Hematopoietic multipotent progenitor cell treated with erythropoietin and hydrocortisone succinate and interleukin-3 and kit ligand, for 8 days (in vitro differentiated cells): ENCODE data around the gene SLC2A13.
"Not testable (repeated sequence)": the region's sequence is repeated elsewhere in the genome, so short reads cannot be mapped to it uniquely, and the experiment has no call there.

Source experiments
- DNase-seq: peaks from one replicate; pipeline ENCODE4 v3.0.0-alpha.2; 2015

SLC2A13 gene

DNA sequence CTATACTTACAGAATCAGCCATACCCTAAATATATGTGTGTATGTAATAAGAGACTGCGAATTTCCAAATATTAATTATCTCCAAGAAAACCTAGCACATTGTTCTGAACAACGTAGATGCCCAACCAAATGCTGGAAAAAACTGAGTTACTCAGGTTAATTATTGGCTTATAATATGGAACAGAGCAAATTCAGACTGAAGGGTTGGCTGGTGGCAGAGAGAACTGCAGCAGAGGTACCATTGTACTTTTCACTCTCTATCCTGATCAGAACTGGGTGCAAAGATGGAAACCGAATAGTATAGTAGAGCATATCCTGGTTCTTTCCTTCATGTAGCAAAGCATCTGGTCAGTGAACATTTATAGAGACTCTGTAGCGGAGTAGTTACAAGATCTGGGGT, 185.7 kb downstream of the SLC2A13 start:
- no peak for DNase-seq

DNA sequence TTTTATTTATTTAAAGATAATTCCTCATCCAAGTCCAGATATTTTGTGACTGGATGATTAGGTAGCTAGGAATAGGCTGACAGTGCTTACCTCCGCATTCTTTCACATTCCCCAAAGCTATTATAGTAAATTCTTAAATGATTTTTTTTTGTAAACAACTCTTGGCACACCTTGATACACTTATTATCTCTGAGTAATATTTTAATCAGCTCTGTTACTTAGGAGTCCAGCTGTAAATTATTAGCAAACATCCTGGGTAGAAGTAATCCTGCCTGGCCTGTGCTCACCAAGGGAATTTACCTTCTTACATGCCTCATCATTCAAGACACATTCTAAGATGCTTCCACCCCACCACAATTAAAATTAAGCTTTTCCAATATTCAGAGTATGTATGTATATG, 186.1 kb downstream of the SLC2A13 start:
- no peak for DNase-seq

DNA sequence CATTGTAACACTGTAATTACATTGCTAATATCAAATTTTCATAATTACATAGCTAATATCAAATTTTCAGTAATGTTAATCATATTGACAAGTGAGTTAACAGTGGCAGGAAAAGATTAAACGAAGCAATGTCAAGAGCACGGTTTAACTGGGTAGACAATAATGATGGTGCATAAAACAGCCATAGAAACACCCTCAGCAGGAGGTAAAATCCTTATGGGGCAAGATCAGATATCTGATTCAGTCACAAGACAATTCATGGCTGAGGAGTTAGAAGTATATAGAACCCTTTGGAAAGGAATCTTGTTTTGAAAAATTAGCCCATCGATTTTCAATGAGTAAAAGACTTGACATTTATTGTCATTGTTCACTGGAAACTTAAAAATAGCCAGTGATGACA, 190.6 kb downstream of the SLC2A13 start:
- no peak for DNase-seq

DNA sequence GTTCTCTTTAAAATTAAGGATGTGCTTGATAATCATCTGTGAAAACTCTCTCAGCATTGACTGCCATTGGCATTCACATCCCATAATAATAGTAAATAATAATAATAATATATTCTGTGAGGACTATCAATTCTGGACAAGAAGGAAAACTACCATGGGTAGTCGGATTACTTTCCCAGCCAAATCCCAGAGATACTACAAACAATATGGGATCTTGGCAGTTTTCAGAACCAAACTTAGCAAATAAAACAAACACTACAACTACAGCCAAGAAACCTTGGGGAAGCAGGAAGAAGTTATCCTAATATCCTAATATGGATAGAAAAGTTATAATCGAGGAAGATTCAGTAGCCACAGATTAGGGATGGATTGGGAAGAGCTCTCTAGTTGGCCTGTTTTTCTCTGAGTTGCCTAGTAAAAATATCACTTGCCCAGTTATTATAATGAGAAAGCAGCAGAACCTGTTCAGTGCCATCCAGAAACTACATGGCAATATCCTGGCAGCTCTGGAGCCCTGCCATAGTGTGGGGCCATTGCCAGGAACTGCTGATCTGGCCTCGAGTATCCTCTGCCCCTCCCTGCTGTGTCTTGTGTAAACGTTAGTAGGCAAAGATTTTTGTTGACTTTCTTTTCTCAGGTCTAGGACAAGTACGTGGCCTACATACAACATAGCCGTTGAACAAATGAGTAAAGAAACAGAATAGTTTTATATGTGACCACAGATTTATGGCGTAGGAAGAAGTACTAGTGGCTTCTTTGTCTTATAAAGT, 193.5 kb downstream of the SLC2A13 start:
- no peak for DNase-seq

DNA sequence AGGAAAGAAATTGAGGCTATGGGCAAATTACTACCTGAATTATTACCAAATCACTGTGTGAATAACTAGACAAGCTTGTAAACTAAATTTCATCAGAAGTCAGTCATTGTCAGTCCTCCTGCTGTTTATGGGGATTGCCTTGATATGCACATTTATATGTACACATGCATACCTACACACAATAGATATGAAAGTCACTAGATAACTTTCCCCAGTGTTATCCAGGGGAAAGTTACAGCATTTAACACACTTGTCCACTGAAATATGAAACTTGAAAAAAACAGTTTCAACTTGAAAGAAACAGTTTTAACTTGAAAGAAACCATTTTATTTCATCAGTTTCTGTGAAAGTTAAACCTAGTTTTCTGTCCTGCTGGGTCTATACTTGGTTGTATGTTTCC, 199.6 kb downstream of the SLC2A13 start:
- no peak for DNase-seq

DNA sequence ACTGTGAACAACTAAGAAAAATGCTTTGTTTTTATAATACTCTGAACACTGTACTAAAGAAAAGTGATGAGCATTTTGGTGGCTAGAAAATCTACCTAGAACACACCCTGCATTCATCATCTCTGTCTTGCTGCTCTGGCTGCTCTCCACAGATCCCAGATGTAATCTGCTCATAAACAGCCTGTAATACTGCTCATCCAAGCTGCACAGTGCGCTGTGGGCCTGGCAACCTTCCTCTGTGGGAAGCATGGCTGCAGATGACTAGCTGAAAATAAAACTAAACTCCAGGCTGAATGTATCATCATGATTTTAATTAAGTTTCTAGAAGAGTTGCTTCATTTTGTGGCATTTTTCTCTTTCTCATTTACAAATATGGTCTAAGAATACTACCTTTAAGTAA, 200.7 kb downstream of the SLC2A13 start:
- DNase-seq = no peak

DNA sequence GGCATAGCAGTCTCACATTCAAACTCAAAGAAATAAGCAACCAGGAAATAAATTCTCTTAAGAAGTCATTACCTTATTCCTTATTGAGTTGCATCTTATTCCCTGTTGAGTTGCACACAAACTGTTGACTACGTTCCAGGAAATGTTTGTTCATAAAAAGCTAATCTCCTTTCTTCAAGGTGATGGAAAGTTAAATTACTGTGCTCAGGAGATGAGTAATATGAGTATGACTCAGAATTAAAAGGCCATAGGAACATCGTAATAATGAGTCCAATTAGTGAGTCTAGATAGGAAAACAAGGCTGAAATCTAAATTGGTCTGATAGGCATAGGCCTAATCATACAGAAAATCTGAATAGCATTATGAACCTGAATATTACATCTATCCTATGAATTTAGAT, 203.1 kb downstream of the SLC2A13 start:
- no peak for DNase-seq

DNA sequence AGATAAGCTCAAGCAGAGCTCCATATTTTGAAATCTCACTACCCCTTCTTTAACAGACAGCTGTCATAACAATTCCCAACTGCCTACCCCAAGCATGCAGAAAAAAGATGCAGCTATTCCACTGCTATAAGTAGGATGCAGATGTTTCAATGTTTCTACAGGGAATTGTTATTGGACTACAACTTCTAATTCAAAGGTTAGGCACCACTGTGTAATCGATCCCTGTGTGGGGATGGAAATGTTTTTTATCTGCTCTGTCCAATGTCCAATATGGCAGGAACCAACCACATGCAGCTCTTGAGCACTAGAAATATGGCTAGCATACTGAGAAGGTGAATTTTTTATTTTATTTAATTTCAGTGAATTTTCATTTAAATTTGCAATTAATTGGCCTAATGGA, 208.6 kb downstream of the SLC2A13 start:
- no peak for DNase-seq

DNA sequence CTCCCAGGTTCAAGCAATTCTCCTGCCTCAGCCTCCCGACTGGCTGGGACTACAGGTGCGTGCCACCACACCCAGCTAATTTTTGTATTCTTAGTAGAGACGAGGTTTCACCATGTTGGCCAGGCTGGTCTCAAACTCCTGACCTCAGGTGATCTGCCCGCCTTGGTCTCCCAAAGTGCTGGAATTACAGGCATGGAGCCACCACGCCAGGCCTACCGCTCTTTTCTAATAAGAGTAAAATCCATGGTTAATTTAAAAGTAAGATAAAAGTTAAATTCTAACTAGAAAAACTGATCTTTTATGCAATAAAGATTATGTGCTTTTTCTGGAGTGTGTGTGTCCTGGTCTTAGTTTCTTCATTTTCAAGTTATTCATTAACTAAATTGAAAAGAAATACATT, 212.5 kb downstream of the SLC2A13 start:
- not testable (repeated sequence) for DNase-seq

DNA sequence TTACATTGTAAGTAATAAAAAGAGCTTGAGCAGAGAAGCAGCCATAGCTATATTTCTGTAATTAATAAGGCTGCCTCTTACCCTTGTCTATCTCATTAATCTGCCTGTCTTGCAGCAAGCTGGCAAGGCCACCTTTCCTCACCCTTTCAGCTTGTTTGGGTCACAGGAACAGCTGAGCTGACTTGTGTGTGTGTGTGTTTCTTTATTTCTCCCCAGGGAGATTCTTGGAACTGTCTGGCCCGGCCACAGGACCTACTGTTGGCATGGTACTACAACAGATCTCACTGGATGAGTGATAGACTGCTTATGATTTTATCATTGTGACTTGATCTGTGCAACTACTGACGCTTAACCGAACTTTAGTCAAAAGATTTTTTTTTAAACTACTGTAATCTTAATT, 213.7 kb downstream of the SLC2A13 start:
- DNase-seq = no peak

DNA sequence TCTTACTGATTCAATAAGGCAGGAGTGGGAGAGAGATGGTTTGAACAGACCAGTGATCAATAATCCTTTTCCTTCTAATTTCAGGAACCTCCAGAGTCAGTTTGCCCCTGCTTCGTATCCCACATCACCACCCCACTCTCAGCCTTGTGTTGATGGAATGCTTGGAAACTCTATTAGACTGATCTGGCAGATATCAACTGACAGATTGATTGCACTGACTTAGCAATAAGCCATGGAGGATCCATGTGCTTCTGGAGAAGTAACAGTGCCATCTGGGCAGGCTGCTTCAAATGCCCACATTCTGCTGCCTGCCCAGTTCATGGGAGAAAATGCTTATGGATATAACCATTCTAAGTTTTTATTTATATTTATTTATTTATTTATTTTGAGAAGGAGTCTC, 218.0 kb downstream of the SLC2A13 start:
- DNase-seq = no peak

DNA sequence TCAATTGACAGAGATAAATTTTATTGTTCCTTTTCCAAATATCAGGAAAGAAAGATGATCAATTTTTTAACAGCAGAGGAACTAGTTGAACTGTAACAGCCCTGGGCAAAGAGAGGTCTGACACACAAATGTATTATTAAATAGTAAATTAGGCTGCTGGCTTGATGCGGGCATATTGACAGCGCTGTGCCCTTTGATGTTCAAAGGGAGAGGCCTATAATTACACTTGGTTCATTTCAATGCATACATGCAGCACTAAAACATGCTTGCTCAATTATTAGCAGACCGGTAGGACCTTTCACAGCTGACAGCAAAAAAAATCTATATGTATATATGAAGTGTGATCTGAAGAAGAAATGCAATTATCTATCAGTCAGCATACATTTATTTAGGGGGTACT, 219.8 kb downstream of the SLC2A13 start:
- no peak for DNase-seq

DNA sequence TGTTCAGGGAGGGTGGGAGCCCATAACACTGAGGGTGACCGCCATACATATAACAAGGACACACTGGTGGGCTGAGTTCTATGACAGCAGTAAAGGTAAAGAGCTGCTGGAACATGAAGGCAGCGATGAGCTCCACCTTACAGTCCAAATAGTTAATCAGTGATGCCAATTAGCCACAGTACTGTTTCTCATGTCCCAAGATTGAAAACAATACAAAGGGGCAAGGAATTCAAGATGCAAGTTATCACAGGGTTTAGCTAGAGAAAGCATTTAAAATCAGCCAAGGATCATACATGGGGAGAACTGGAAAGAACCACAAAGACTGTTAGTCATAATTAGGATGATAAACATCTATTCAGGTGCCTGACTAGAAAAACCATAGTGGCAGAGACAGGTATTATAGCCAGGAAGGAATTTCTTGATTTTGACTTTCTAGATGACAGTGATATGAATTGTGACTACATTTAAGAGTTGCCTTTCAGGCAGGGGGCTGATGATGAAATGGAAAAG, 221.2 kb downstream of the SLC2A13 start:
- no peak for DNase-seq

DNA sequence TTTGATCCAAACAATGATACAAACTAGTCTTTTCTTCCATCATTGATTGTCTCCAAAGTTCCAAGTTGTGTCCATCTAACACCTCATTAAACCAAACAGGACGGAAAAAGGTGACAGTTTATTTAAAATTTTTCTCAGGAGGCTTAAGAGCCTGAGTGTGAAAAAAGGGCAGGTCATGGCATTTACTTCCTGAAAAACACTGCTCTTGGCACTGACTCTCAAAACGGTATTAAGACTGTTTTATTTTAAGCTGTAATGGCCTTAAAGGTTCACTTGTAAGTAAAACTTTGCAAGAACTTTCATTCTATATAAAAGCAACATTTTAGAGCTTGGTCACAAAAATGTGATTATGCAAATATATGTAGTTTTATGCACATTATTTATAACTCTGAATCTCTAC, 222.5 kb downstream of the SLC2A13 start:
- DNase-seq = no peak

DNA sequence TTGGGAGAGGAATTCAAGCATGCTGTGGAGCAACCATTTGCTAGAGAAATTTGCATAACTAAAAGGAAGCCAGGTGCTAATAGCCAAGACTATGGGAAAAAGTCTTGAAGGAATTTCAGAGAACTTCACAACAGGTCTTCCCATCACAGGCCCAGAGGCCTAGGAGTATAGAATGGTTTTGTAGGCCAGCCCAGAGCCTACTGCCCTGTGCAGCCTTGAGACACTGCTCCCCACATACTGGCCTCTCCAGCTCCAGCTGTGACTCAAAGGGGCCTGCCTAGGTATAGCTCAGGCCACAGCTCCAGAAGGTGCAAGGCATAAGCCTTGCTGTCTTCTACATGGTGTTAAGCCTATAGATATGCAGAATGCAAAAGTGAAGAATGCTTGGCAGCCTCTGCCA, 227.1 kb downstream of the SLC2A13 start:
- DNase-seq = no peak

DNA sequence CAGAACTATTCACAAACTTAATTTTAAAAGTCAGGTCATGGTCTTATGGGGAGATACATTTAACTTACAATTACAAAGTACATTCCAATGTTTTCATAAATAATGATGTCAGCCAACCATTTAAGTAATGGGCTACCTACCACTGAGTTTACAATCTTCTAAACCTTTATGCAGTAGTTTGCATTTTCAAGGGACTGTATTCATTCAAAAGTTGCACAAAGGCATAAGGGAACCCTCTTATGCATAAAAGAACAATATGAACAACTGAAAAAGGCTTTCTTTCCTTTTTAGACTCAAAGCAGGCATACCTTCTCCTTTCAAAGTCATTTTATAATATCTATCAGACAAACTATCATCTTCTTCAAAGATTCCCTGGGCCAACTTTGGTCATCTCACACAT, 230.2 kb downstream of the SLC2A13 start:
- DNase-seq = no peak

DNA sequence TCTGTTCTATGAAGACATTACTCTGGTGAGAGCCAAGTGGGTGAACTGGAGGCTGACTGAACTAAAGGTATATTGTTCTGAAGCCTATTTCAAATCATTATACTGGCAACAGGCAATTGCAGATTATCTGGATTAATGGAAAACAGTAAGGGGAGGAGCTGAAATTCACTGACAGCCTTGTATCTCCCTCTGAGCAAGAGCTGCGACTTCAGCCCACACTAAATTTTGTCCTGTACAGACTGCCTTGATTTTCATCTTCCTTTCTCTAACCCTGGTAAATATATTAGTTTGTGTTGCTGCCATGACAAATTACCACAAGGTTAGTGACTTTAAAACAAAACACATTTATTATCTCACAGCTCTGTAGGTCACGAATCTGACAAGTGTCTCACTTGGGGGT, 231.1 kb downstream of the SLC2A13 start:
- no peak for DNase-seq

DNA sequence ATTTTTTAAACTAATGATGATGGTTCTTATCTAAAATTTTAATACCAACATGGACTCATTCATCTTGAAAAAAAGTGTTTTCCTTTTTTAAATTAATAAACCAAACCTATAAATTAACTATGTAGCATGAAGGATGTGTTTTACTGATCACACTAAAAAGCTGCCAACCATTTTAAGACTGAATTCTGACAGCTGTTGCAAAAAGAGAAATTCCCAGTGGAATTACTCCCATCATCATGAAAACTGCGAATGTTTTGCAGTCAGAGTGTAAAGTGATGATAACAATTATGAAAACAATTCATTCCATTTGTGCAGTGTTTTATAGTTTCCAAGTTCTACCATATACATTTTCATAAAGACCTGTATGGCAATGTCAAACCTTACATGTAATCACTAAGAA, 232.8 kb downstream of the SLC2A13 start:
- no peak for DNase-seq

DNA sequence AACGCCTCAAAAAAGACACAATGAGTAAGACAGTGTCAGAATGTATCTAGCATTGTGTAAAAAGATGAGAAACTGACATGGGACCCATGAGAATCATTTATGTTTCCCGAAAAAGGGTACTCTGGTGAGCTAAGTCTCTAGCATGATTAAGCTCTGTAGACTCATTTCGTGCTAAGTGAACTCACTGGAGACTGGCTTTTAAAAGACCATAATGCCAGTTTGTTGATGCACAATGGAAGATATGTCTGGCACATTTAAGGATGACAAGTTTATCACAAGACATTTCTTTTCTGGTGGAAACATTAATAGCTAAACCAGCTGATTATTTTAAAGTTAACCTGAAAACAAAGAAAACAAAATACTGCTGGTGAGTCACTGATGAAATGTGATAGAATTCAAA, 233.5 kb downstream of the SLC2A13 start:
- DNase-seq = no peak

DNA sequence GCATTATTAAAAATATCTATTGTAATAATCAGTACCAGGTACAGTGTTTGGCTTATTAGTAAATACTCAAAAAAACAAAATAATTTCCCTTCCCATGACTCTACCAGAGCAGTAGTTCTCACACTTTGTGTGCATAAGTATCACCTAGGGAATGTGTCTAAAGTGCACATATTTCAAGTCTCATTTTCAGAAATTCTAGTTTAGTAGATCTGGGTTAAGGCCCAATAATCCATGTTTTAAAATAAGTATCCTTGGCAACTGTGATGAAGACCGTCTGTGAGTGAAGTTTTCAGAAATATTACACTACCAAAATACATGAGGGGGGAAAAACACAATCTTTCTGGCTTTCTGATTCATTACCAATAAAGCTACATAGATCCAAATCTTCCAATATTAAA, 237.6 kb downstream of the SLC2A13 start:
- DNase-seq = no peak

DNA sequence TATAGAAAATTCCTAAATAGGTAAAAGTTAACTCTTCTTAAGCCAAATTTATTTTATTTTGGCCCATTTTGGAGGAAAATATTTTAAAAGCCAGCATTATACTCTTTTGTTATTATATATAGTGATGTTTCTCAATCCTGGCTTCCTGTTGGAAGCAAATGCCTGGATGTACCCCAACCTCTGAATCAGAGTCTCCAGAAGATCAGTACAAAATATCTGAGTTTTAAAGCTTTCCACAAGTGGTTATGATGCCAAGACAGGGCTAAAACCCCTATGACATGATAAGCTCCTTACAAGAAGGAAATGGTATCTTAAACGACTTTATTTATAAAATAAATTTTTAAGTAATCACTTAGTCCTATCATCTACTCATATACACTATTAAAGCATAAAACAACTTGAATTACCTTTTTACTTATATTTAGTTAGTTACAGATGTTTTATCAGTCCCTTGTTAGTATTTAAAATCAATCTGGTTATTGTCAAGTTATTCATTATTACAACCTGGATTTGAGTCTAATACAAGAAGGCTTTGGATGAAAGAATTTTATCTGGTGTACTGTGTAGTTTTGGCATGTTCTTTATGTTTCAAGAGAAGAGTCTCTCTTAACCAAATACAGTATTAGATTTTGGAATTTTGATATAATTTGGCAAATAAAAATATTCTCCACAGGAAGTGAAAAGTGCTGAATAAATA, 238.1 kb downstream of the SLC2A13 start:
- no peak for DNase-seq

DNA sequence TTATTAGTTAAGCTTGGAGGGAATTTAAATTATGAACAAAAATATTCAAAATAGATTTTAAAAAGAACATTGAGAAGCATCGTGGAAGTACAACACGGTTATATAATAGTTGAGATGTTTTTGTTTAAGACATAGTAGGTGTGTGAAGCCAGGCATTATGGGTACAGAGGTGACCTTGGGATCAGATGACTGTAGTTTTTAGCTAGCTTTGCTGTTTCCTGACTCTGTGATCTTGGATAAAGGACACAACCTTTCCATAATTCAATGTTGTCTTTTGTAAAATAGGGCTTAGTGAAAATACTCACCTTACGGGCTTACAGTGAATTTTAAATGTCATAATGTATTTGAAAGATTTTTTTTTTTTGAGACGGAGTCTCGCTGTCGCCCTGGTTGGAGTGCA, 239.7 kb downstream of the SLC2A13 start:
- no peak for DNase-seq

DNA sequence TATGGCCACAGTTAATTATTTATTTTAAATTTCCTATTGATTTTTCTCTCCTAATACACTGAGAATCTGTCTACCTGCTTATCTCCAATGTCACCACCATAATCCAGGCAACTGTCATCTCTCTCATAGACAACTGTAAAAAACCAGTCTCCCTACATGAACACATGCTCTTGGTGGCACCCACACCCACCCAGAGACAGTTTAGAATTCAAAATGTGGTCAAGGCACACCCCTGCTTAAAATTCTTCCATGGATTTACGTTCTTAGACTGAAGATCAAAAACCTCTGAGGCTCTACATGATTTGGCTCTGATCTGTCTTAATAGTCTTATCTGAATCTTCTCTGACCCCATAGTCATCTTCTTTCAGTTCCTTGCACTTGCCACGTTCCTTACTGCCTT, 245.2 kb downstream of the SLC2A13 start:
- DNase-seq = no peak

DNA sequence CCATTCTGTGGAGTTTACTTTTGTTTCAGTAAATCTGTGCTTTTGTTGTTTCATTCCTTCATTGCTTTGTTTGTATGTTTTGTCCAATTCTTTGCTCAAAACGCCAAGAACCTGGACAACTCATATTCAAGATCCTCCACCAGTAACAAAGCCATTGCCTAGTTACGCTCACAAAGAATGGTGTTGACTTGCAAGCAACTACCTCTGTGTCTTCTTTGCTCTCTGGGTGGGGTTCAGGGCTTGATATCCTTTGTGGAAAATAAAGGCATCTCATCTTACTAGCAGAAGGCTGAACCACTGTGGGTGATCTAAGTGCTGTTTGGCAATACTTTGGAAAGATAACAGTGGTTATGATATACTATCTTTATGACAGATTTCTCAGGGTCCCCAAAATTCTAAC, 252.9 kb downstream of the SLC2A13 start:
- DNase-seq = no peak

DNA sequence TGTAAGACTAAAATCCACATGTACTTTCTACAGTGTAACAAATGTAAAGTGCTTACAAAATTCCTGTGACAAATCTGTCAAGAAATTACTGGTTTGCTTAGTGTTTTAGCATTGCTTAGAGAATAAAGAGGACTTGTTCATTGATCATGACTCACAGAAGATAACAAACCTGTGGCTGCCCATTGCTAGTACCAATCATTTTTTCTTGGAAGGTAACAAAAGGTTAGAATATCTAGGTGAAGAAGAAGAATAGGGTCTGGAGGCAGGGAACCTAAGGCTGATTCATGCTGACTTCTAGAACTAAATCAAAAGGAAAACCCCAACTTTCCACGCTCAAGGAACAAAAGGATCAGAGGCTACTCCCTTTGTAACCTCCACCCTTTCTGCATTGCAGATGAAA, 253.5 kb downstream of the SLC2A13 start:
- DNase-seq = no peak
